Activated naive CD8-positive, alpha-beta T cell treated with anti-CD3 and anti-CD28 coated beads, Interleukin-2, amount 10 ng/mL, durations not matched to agents 7 days and 5 days (primary cell): ENCODE measurements around the gene MTFP1. TPM values are rescaled to one million over a fixed set of nuclear protein-coding genes. Genes with fewer than 3 reads are reported as not detected.
A peak's percentile ranks its signal among the peaks of the same experiment; 100 is the strongest.

Source experiments
- ATAC-seq: fragments of 150-1000 bp; cut with Tn5 transposase; one replicate; pipeline ENCODE4 v1.10.0; 2021; ENCODE audit warnings: low read depth, moderate library complexity
- POLR2A ChIA-PET: fragments of 350-600 bp; sonication (Branson Sonifier 250); formaldehyde crosslinking; loops from one replicate; lab custom pipeline; 2021; ENCODE audit warnings: antibody characterized with exemption; lab: Charles Lee
- DNase-seq: peaks from one replicate; pipeline ENCODE4 v3.0.0; 2021
- H3K27ac Mint-ChIP-seq: one replicate; pipeline ENCODE4 v1.8.0; 2022; ENCODE audit warnings: mild to moderate bottlenecking, mixed read lengths
- H3K27me3 Mint-ChIP-seq: one replicate; pipeline ENCODE4 v1.8.0; 2022; ENCODE audit warnings: mild to moderate bottlenecking, moderate library complexity, mixed read lengths
- H3K36me3 Mint-ChIP-seq: one replicate; pipeline ENCODE4 v1.8.0; 2021; ENCODE audit warnings: mild to moderate bottlenecking, mixed read lengths
- H3K4me1 Mint-ChIP-seq: one replicate; pipeline ENCODE4 v1.8.0; 2021; ENCODE audit warnings: mixed read lengths
- H3K4me3 Mint-ChIP-seq: one replicate; pipeline ENCODE4 v1.8.0; 2022; ENCODE audit warnings: mild to moderate bottlenecking, moderate library complexity, mixed read lengths
- H3K9me3 Mint-ChIP-seq: one replicate; pipeline ENCODE4 v1.8.0; 2021; ENCODE audit warnings: mixed read lengths
- total RNA-seq, 2 experiments: library from RNA; stranded (reverse); gene quantifications; one replicate each; pipeline ENCODE4 v1.2.3, GENCODE V29; 2021

MTFP1 gene
- total RNA-seq, 2 experiments from 2014 or later: 63.3 to 64.8 TPM

DNA sequence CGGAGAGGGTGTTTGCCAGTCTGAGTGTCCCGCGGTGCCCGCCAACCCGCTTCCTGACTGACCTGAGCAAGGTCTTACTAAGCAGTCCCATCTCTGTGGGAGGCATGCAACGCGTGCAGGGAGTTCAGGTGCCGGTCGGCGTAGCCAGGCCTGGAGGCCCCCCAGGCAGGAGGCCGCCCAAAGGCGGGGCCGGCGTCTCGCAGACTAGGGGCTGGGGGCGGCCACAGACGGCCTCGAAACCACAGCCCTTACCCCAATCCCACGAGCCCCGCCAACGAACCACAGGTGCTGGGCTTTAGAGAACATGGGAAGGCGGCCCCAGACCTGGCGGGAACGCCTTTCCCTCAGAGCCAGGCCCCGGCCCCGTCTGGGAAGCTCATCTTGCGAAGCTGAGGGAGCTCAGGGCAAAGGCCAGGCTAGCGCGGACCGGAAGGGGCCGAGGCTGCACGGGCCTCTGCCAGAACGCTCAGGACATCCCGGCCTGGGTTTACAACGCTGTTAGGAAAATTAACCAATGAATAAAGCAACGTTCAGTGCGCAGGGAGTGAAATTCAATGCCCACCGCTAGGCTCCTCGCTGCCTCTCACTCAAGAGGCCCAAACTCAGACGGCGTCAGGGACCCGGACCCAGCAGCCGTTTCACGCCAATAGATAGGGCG lies 2.1 kb upstream of the MTFP1 start:
- POLR2A ChIA-PET: interaction anchor here (0.6 to 6.0 kb wide), 23 partner anchors 11 to 1035 kb away, joined by 3 to 156 read pairs (median 4); partner anchors contain the start of genes AP1B1, CASTOR1, CCDC157 and PES1
- Mint-ChIP-seq H3K27me3 (no peaks in the 10 kb centered on the region), H3K4me3 (peak overlapping the region; percentile 98), H3K4me1 (peaks cover 44% of the 10 kb centered on the region), H3K36me3 (peaks cover 24% of the 10 kb centered on the region), H3K27ac (peak overlapping the region; percentile 98), H3K9me3 (no peaks in the 10 kb centered on the region)
- peak; percentile 15 for ATAC-seq
- no peak for DNase-seq

GRCh38 chr22:30423959-30424533 lies 1.5 kb upstream of the MTFP1 start:
- H3K27me3 Mint-ChIP-seq: no peaks in the 10 kb centered on the region
- DNase-seq (peak; percentile 93), ATAC-seq (peak; percentile 95)
- H3K4me3 Mint-ChIP-seq: peak overlapping the region; percentile 98
- H3K4me1 Mint-ChIP-seq: peaks cover 44% of the 10 kb centered on the region
- peak overlapping the region; percentile 98 for H3K27ac Mint-ChIP-seq
- peaks cover 29% of the 10 kb centered on the region for H3K36me3 Mint-ChIP-seq
- POLR2A ChIA-PET: interaction anchor here (0.6 to 6.0 kb wide), 22 partner anchors 11 to 1036 kb away, joined by 3 to 156 read pairs (median 4); partner anchors contain the start of genes AP1B1, CASTOR1, CCDC157 and PES1
- H3K9me3 Mint-ChIP-seq: no peaks in the 10 kb centered on the region

- H3K36me3 Mint-ChIP-seq: peaks cover 26% of the 10 kb centered on the region
- DNase-seq (peak; percentile 50), ATAC-seq (no peak)
- POLR2A ChIA-PET: interaction anchor here (0.6 to 6.0 kb wide), 17 partner anchors 10 to 1977 kb away, joined by 3 to 156 read pairs (median 3); partner anchors contain the start of genes AP1B1, CASTOR1, CCDC157 and PES1
- H3K27ac Mint-ChIP-seq: peak overlapping the region; percentile 98
- H3K27me3 Mint-ChIP-seq: no peaks in the 10 kb centered on the region
- H3K4me1 Mint-ChIP-seq: peaks cover 44% of the 10 kb centered on the region
- H3K9me3 Mint-ChIP-seq: no peaks in the 10 kb centered on the region
- peak overlapping the region; percentile 98 for H3K4me3 Mint-ChIP-seq
Observed at GRCh38 chr22:30424534-30425326, 838 bp upstream of the MTFP1 start.

- Mint-ChIP-seq H3K4me3 (peak overlapping the region; percentile 98), H3K4me1 (peaks cover 44% of the 10 kb centered on the region), H3K9me3 (no peaks in the 10 kb centered on the region), H3K27ac (peak overlapping the region; percentile 97), H3K36me3 (peaks cover 29% of the 10 kb centered on the region), H3K27me3 (no peaks in the 10 kb centered on the region)
- no peak for DNase-seq
- POLR2A ChIA-PET: interaction anchor here (0.6 to 6.0 kb wide), 7 partner anchors 9 to 1976 kb away, joined by 3 to 156 read pairs (median 3); partner anchors contain the start of genes SEC14L2 and THOC5
- no peak for ATAC-seq
Observed at GRCh38 chr22:30425327-30425615, 297 bp upstream of the MTFP1 start.

GRCh38 chr22:30426388-30427353 lies 1.1 kb downstream of the MTFP1 start:
- peak overlapping the region; percentile 98 for H3K4me3 Mint-ChIP-seq
- H3K9me3 Mint-ChIP-seq: no peaks in the 10 kb centered on the region
- ATAC-seq: peak; percentile 16
- peak overlapping the region; percentile 97 for H3K27ac Mint-ChIP-seq
- H3K27me3 Mint-ChIP-seq: no peaks in the 10 kb centered on the region
- DNase-seq: peak; percentile 80
- peaks cover 34% of the 10 kb centered on the region for H3K4me1 Mint-ChIP-seq
- POLR2A ChIA-PET: interaction anchor here (6.0 kb wide), 1 partner anchor 32 kb away, joined by 156 read pairs; the partner anchor contains the start of gene SEC14L2
- H3K36me3 Mint-ChIP-seq: peaks cover 26% of the 10 kb centered on the region

DNA sequence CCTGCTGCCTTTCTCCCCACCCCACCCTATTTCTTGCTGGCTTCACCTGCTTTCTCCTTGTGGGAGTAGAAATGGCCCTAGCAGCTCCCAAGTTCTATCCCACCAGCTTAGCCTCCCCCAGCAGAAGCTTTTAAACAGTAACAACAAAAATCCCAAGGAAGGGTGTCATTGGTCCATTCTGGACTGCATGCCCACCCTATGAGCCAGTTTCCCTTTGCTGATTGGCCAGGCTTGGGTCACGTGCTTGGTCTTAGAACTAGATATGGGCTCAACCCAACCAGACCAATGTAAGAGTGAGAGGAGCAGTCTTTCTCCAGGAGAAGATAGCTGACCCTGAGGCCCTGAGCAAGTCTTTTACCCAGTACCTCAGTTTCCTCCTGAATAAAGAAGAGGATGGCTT lies 2.3 kb downstream of the MTFP1 start:
- Mint-ChIP-seq H3K27me3 (no peaks in the 10 kb centered on the region), H3K4me3 (peak overlapping the region; percentile 18), H3K4me1 (peaks cover 22% of the 10 kb centered on the region), H3K36me3 (peaks cover 18% of the 10 kb centered on the region), H3K27ac (no peak overlapping the region), H3K9me3 (no peaks in the 10 kb centered on the region)
- DNase-seq (no peak), ATAC-seq (no peak)
- POLR2A ChIA-PET: interaction anchor here (1.2 kb wide), 1 partner anchor 37 kb away, joined by 3 read pairs; no protein-coding TSS in a partner anchor

DNA sequence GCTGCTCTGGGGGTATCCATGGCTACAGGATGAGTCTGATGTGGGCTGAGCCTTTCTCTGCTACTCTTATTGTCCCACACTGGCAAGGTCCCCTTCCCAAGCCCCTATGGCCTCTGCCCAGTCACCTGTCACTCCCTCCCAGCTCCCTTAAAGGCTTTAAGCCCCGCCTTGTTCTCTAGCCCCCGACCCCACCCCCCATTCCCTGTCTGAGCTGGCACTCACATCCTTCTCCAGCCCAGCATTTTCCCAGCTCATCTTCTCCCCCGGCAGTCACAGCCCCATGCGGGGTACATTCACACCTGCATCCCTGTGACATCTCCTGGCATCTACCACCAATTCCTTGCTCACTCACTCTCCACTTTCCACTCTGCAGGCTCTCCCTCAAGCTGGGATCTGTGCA lies 4.3 kb downstream of the MTFP1 start:
- POLR2A ChIA-PET: interaction anchor here (0.5 to 2.1 kb wide), 2 partner anchors 33 to 741 kb away, joined by 5 to 6 read pairs; partner anchors contain the start of gene SEC14L2
- Mint-ChIP-seq H3K9me3 (no peaks in the 10 kb centered on the region), H3K27me3 (no peaks in the 10 kb centered on the region), H3K27ac (peak overlapping the region; percentile 39), H3K4me1 (peaks cover 24% of the 10 kb centered on the region), H3K4me3 (no peak overlapping the region), H3K36me3 (peaks cover 20% of the 10 kb centered on the region)
- DNase-seq (no peak), ATAC-seq (no peak)

DNA sequence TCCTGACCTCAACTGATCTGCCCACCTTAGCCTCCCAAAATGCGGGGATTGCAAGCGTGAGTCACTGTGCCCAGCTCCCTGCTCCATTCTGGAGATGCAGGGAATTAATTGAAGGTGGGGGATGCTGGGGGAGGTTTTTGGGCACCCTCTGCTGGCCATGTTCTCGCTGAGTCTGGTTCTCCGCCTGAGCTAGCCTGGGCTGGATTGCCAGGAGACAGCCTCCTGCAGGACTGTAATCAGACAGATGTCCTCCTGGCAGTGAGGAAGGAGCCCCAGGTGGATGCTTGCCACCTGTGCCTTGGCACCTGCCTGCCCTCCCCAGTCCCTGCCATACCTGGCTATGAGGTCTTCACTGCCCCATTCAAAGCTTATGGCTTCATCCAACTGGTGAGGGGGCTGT lies 5.4 kb downstream of the MTFP1 start:
- no peak for DNase-seq
- Mint-ChIP-seq H3K36me3 (peaks cover 24% of the 10 kb centered on the region), H3K27me3 (no peaks in the 10 kb centered on the region), H3K27ac (no peak overlapping the region), H3K4me3 (no peak overlapping the region), H3K9me3 (no peaks in the 10 kb centered on the region), H3K4me1 (peaks cover 28% of the 10 kb centered on the region)
- no peak for ATAC-seq
- POLR2A ChIA-PET: interaction anchor here (1.0 to 2.1 kb wide), 2 partner anchors 13 to 34 kb away, joined by 3 to 6 read pairs; partner anchors contain the start of gene SEC14L2

GRCh38 chr22:30432096-30432495 lies 6.5 kb downstream of the MTFP1 start:
- DNase-seq: no peak
- Mint-ChIP-seq H3K4me3 (no peak overlapping the region), H3K27ac (no peak overlapping the region), H3K4me1 (peaks cover 24% of the 10 kb centered on the region), H3K36me3 (peaks cover 26% of the 10 kb centered on the region), H3K27me3 (no peaks in the 10 kb centered on the region), H3K9me3 (peaks cover 1% of the 10 kb centered on the region)
- ATAC-seq: no peak
- POLR2A ChIA-PET: no interaction called here

GRCh38 chr22:30432520-30432919 lies 7.0 kb downstream of the MTFP1 start:
- no peak for DNase-seq
- Mint-ChIP-seq H3K27ac (no peak overlapping the region), H3K4me1 (peaks cover 20% of the 10 kb centered on the region), H3K4me3 (no peak overlapping the region), H3K36me3 (peaks cover 22% of the 10 kb centered on the region), H3K9me3 (peaks cover 1% of the 10 kb centered on the region), H3K27me3 (no peaks in the 10 kb centered on the region)
- POLR2A ChIA-PET: interaction anchor here (4.7 kb wide), 1 partner anchor 9 kb away, joined by 34 read pairs; the partner anchor contains the start of gene MTFP1
- ATAC-seq: no peak

- H3K9me3 Mint-ChIP-seq: peaks cover 1% of the 10 kb centered on the region
- no peak overlapping the region for H3K4me3 Mint-ChIP-seq
- DNase-seq (no peak), ATAC-seq (no peak)
- H3K4me1 Mint-ChIP-seq: peaks cover 19% of the 10 kb centered on the region
- H3K36me3 Mint-ChIP-seq: peaks cover 23% of the 10 kb centered on the region
- peaks cover 2% of the 10 kb centered on the region for H3K27me3 Mint-ChIP-seq
- H3K27ac Mint-ChIP-seq: no peak overlapping the region
- POLR2A ChIA-PET: interaction anchor here (0.6 to 4.7 kb wide), 2 partner anchors 10 to 36 kb away, joined by 3 to 34 read pairs; partner anchors contain the start of genes MTFP1 and SEC14L2
Observed at GRCh38 chr22:30433227-30433626, 7.7 kb downstream of the MTFP1 start.

DNA sequence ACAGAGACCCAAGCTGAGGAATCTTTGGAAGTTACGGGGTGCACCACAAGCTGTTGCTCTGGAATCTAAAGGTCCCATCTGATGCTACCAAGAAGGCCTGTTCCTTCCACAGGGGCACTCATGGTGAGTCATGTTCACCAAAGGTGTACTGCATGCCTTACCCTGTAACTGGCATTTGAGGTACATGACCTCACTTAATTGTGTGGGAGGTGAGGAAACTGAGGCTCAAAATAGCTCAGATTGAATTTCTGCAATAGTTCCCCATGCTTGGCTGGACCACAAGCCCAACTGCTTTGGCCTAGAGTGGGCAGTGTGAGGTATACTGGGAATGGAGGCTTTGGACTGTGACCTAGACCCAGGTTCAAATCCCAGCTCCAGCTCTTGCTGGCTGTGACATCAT lies 8.2 kb downstream of the MTFP1 start:
- peaks cover 21% of the 10 kb centered on the region for H3K36me3 Mint-ChIP-seq
- H3K4me1 Mint-ChIP-seq: peaks cover 19% of the 10 kb centered on the region
- ATAC-seq: no peak
- POLR2A ChIA-PET: interaction anchor here (0.6 to 4.7 kb wide), 2 partner anchors 10 to 37 kb away, joined by 3 to 34 read pairs; partner anchors contain the start of genes MTFP1 and SEC14L2
- no peak overlapping the region for H3K4me3 Mint-ChIP-seq
- H3K27ac Mint-ChIP-seq: peak overlapping the region; percentile 93
- peaks cover 2% of the 10 kb centered on the region for H3K27me3 Mint-ChIP-seq
- peaks cover 1% of the 10 kb centered on the region for H3K9me3 Mint-ChIP-seq
- DNase-seq: no peak
